ENCODE measurements around the gene ARHGEF10L. TPM values are rescaled to one million over a fixed set of nuclear protein-coding genes. Genes with fewer than 3 reads are reported as not detected.

Gene ARHGEF10L
- total RNA-seq, 1 experiment from 2014 or later: 21.6 TPM

DNA sequence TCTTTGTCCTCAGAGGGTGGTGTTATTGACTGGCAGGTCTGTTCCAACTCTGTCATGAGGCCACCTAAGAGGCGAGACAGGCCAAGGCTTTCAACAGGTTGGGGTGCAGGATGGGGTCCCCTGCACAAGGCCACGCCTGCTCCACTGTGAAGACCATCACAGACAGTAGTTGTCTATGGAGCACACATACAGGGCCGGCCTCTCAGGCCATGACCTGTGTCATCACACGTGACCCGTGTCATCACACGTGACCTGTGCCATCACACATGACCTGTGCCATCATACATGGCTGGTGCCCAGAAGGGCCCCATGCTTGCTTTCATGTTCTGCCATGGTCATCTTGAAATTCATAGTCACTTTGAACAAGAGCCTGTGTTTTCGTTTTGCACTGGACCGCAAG lies 91.9 kb downstream of the ARHGEF10L start:
- H3K36me3 ChIP-seq (ENCODE audit: low read depth): no peaks in the 10 kb centered on the region
- no peak overlapping the region for H3K27ac ChIP-seq
- BruUV-seq (replicated peaks): no TSS peak
- ChIA-PET CTCF (no interaction called here), POLR2A (ENCODE audit: unreplicated experiment) (no interaction called here)
- no peaks in the 10 kb centered on the region for H3F3A ChIP-seq (ENCODE audit: insufficient read depth, low read depth)
- no peaks in the 10 kb centered on the region for H3K9me2 ChIP-seq (ENCODE audit: insufficient read depth)
- H3K79me2 ChIP-seq (ENCODE audit: low read depth): no peaks in the 10 kb centered on the region
- no peaks in the 10 kb centered on the region for H4K20me1 ChIP-seq (ENCODE audit: insufficient read depth)
- intact Hi-C loops (cut with micrococcal nuclease; ENCODE audit: unreplicated experiment): no loop called here
- DNase-seq: no peak
- H3K4me1 ChIP-seq (replicated peaks; ENCODE audit: insufficient read depth): no peaks in the 10 kb centered on the region
- H3K9me3 ChIP-seq (ENCODE audit: insufficient read depth, low read depth): no peaks in the 10 kb centered on the region
- no peak overlapping the region for H3K4me3 ChIP-seq
- H3K27me3 ChIP-seq (ENCODE audit: insufficient read depth, low read depth): no peaks in the 10 kb centered on the region
- no peak overlapping the region for H2AFZ ChIP-seq
- TF ChIP-seq EZH2 (IDR thresholded peaks at IDR 0.05; ENCODE audit: low read depth): no peak
- TF ChIP-seq, protein P1, sequence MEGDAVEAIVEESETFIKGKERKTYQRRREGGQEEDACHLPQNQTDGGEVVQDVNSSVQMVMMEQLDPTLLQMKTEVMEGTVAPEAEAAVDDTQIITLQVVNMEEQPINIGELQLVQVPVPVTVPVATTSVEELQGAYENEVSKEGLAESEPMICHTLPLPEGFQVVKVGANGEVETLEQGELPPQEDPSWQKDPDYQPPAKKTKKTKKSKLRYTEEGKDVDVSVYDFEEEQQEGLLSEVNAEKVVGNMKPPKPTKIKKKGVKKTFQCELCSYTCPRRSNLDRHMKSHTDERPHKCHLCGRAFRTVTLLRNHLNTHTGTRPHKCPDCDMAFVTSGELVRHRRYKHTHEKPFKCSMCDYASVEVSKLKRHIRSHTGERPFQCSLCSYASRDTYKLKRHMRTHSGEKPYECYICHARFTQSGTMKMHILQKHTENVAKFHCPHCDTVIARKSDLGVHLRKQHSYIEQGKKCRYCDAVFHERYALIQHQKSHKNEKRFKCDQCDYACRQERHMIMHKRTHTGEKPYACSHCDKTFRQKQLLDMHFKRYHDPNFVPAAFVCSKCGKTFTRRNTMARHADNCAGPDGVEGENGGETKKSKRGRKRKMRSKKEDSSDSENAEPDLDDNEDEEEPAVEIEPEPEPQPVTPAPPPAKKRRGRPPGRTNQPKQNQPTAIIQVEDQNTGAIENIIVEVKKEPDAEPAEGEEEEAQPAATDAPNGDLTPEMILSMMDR (conservative IDR thresholded peaks at IDR 0.05): no peak
- H3K4me2 ChIP-seq: no peak overlapping the region

DNA sequence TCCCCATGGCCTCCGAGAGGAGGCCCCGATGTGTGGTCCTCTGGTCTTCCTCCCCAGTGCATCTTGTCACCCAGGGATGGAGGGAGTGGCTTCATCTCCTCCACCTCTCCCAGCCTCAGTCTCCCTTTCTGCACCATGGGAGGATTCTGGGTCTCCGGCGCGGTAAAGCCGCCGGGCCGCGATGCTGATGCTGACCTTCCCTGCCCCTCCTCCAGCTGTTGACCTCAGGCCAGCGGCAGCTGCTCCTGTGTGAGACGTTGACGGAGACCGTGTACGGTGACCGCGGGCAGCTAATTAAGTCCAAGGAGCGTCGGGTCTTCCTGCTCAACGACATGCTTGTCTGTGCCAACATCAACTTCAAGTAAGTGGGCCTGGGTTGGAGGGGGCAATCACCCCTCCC lies 92.6 kb downstream of the ARHGEF10L start:
- TF ChIP-seq, protein P1 (conservative IDR thresholded peaks at IDR 0.05): no peak
- no peak for TF ChIP-seq EZH2 (IDR thresholded peaks at IDR 0.05; ENCODE audit: low read depth)
- Histone ChIP-seq H3K27me3 (ENCODE audit: insufficient read depth, low read depth) (no peaks in the 10 kb centered on the region), H3K79me2 (ENCODE audit: low read depth) (no peaks in the 10 kb centered on the region), H3K9me3 (ENCODE audit: insufficient read depth, low read depth) (no peaks in the 10 kb centered on the region), H3F3A (ENCODE audit: insufficient read depth, low read depth) (no peaks in the 10 kb centered on the region), H3K4me3 (no peak overlapping the region), H4K20me1 (ENCODE audit: insufficient read depth) (no peaks in the 10 kb centered on the region), H3K4me2 (no peak overlapping the region), H3K4me1 (replicated peaks; ENCODE audit: insufficient read depth) (no peaks in the 10 kb centered on the region), H3K36me3 (ENCODE audit: low read depth) (no peaks in the 10 kb centered on the region), H3K9me2 (ENCODE audit: insufficient read depth) (no peaks in the 10 kb centered on the region), H3K27ac (no peak overlapping the region), H2AFZ (no peak overlapping the region)
- no peak for DNase-seq
- no TSS peak for BruUV-seq (replicated peaks)
- ChIA-PET POLR2A (ENCODE audit: unreplicated experiment) (no interaction called here), CTCF (no interaction called here)
- intact Hi-C loops (cut with micrococcal nuclease; ENCODE audit: unreplicated experiment): no loop called here

DNA sequence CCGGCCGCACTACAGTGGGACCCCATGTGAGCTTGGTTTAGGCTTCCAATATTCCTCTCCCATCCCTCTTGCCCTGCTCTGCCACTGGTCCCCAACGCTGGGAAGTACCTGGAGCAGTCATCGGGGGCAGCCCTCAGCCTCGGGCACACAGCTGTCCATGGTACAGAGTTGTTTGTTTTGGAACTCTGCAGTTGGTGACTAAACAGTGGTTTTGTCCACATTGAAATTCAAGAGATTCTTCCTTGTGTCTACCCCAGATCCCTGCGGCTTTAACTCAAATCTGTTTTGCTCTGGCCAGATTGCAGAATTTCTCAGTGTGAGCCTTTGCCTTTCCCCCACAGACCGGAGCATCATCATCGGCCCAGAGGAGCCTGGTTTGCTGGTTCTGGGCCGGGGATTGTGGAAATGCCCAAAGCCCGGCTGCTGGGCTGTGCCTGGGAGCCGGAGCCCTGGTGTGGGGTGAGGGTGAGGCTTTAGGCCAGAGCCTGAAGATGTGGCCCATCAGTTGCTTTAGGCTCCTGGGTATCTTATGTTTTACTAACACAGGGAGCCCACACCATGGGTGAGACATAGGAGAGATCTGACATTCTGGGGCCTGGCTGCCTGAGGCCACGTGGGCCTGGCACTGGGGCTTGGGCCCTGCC lies 93.2 kb downstream of the ARHGEF10L start:
- POLR2A ChIA-PET (ENCODE audit: unreplicated experiment): no interaction called here
- H4K20me1 ChIP-seq (ENCODE audit: insufficient read depth): no peaks in the 10 kb centered on the region
- intact Hi-C loops (cut with micrococcal nuclease; ENCODE audit: unreplicated experiment): no loop called here
- no peaks in the 10 kb centered on the region for H3K79me2 ChIP-seq (ENCODE audit: low read depth)
- H3K27me3 ChIP-seq (ENCODE audit: insufficient read depth, low read depth): no peaks in the 10 kb centered on the region
- no peak overlapping the region for H3K4me2 ChIP-seq
- CTCF ChIA-PET: no interaction called here
- H3K4me3 ChIP-seq: no peak overlapping the region
- no peaks in the 10 kb centered on the region for H3K9me3 ChIP-seq (ENCODE audit: insufficient read depth, low read depth)
- no peak overlapping the region for H3K27ac ChIP-seq
- H3K4me1 ChIP-seq (replicated peaks; ENCODE audit: insufficient read depth): no peaks in the 10 kb centered on the region
- DNase-seq: peak in 1 of 2 experiments; percentile 59
- no TSS peak for BruUV-seq (replicated peaks)
- no peaks in the 10 kb centered on the region for H3K36me3 ChIP-seq (ENCODE audit: low read depth)
- no peaks in the 10 kb centered on the region for H3F3A ChIP-seq (ENCODE audit: insufficient read depth, low read depth)
- no peak overlapping the region for H2AFZ ChIP-seq
- H3K9me2 ChIP-seq (ENCODE audit: insufficient read depth): no peaks in the 10 kb centered on the region
- TF ChIP-seq EZH2 (IDR thresholded peaks at IDR 0.05; ENCODE audit: low read depth): no peak
- TF ChIP-seq, protein P1 (conservative IDR thresholded peaks at IDR 0.05): no peak
